Psoas muscle (tissue), 8 donors: Measurements from ENCODE around the gene ETFA. TPM values are rescaled to one million over a fixed set of nuclear protein-coding genes. Genes with fewer than 3 reads are reported as not detected.

Source experiments
- ATAC-seq, 4 donors: fragments of 200-7000 bp; cut with Tn5 transposase; one replicate each; pipeline ENCODE4 v1.9.1; 2020; ENCODE audit warnings: moderate library complexity in 3 of 4, mild to moderate bottlenecking in 2 of 4
- DNase-seq, 2 donors: peaks; one replicate each; pipeline ENCODE4 v3.0.0-alpha.2; 2020
- H3K27ac ChIP-seq: fragments of 200-600 bp; one replicate; pipeline ENCODE4 v1.8.0; 2022
- H3K27me3 ChIP-seq, 3 donors: fragments of 200-600 bp in 1 of 3; one replicate each; pipeline versions ENCODE4 v1.6.1 to v1.8.0; 2013 to 2022; ENCODE audit warnings: low read length in 2 of 3, mild to moderate bottlenecking in 2 of 3, moderate library complexity in 1 of 3; ENCODE audit not compliant: insufficient read depth in 3 of 3
- H3K36me3 ChIP-seq, 2 donors: fragments of 200-600 bp in 1 of 2; one replicate each; pipeline versions ENCODE4 v1.6.1 to v1.8.0; 2013 to 2022; ENCODE audit warnings: low read depth in 1 of 2, mild to moderate bottlenecking in 1 of 2, moderate library complexity in 1 of 2; ENCODE audit not compliant: insufficient read depth in 1 of 2
- H3K4me1 ChIP-seq: fragments of 200-600 bp; one replicate; pipeline ENCODE4 v1.8.0; 2022
- H3K4me3 ChIP-seq: fragments of 200-600 bp; one replicate; pipeline ENCODE4 v1.8.0; 2022; ENCODE audit warnings: mild to moderate bottlenecking
- H3K9me3 ChIP-seq: fragments of 200-600 bp; one replicate; pipeline ENCODE4 v1.8.0; 2022
- WGBS, 3 donors: extraction: QIAGEN DNeasy Blood & Tissue Kit; methylation state at CpG; one replicate each; pipeline versions ENCODE4 v1.1.6 to v1.1.7; 2013; 5-methylcytosine and 5-hydroxymethylcytosine counted together
- intact Hi-C, 2 donors: fragments of 100-400 bp; cut with DNase I; formaldehyde crosslinking; loops; one replicate each; pipeline versions ENCODE4 v1.11.0 to v1.14.2; 2022
- polyA plus RNA-seq, 3 donors: library from polyadenylated mRNA; stranded (reverse); fragments of 200-250 nt; gene quantifications; one replicate each; pipeline ENCODE4 v1.2.3, GENCODE V29; 2013
- total RNA-seq, 4 donors: library from RNA; stranded (reverse); fragmentation: NEBNext Ultra II Directional in 2 of 4; extraction: Animal tissue kit (Norgen Biotek cat#: 25700) in 2 of 4; gene quantifications; one replicate each; pipeline versions ENCODE4 v1.2.1 to v1.2.4, GENCODE V29; 2021 to 2023
- TF ChIP-seq, protein P1 (sequence below): fragments of 200-600 bp; IDR thresholded peaks from one replicate; pipeline ENCODE4 v1.8.0; 2022; ENCODE audit warnings: antibody characterized with exemption
- donor health status: healthy with polysubstance abuse.
- donor health status: DM: no; HTN: no; CAD: no; lungs with moderate emphysema.
- donor health status: Bipolar disorder and iron deficiency.
- donor health status: healthy.
- donor health status: DM: yes; HTN: yes; CAD: no.
- donor health status: DM: no; HTN: no; CAD: no.
- donor health status: DM: no; HTN: no; CAD: no.
- donor health status: DM: yes; HTN: yes; CAD: no.

The ETFA gene
- total and polyA plus RNA-seq, 7 donors: 257 to 368 (median 276) TPM

GRCh38 chr15:76260246-76260938 lies 50.9 kb downstream of the ETFA start:
- H3K36me3 ChIP-seq: peaks cover 0 to 54% of the 10 kb centered on the region in 2 donors
- intact Hi-C loops: no loop called here
- H3K4me3 ChIP-seq: no peak overlapping the region
- H3K4me1 ChIP-seq: no peaks in the 10 kb centered on the region
- TF ChIP-seq, protein P1, sequence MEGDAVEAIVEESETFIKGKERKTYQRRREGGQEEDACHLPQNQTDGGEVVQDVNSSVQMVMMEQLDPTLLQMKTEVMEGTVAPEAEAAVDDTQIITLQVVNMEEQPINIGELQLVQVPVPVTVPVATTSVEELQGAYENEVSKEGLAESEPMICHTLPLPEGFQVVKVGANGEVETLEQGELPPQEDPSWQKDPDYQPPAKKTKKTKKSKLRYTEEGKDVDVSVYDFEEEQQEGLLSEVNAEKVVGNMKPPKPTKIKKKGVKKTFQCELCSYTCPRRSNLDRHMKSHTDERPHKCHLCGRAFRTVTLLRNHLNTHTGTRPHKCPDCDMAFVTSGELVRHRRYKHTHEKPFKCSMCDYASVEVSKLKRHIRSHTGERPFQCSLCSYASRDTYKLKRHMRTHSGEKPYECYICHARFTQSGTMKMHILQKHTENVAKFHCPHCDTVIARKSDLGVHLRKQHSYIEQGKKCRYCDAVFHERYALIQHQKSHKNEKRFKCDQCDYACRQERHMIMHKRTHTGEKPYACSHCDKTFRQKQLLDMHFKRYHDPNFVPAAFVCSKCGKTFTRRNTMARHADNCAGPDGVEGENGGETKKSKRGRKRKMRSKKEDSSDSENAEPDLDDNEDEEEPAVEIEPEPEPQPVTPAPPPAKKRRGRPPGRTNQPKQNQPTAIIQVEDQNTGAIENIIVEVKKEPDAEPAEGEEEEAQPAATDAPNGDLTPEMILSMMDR: no peak
- WGBS, 3 donors: 96 to 99% (median 97%) methylated on average over 12 of the region's 12 CpGs
- peaks cover 4% of the 10 kb centered on the region for H3K9me3 ChIP-seq
- no peak for DNase-seq
- H3K27me3 ChIP-seq: no peaks in the 10 kb centered on the region
- peak in 1 of 4 donors; percentile 19 for ATAC-seq
- no peak overlapping the region for H3K27ac ChIP-seq

- peak in 1 of 4 donors; percentile 27 for ATAC-seq
- Histone ChIP-seq H3K36me3 (peaks cover 0 to 44% of the 10 kb centered on the region in 2 donors), H3K27me3 (no peaks in the 10 kb centered on the region), H3K4me3 (no peak overlapping the region), H3K4me1 (no peaks in the 10 kb centered on the region), H3K27ac (no peak overlapping the region), H3K9me3 (peaks cover 4% of the 10 kb centered on the region)
- no peak for DNase-seq
- intact Hi-C loops: no loop called here
- TF ChIP-seq, protein P1: no peak
- WGBS, 3 donors: 93 to 95% (median 94%) methylated on average over 13 of the region's 13 CpGs
Measured at GRCh38 chr15:76259392-76259791, 51.9 kb downstream of the ETFA start.

DNA sequence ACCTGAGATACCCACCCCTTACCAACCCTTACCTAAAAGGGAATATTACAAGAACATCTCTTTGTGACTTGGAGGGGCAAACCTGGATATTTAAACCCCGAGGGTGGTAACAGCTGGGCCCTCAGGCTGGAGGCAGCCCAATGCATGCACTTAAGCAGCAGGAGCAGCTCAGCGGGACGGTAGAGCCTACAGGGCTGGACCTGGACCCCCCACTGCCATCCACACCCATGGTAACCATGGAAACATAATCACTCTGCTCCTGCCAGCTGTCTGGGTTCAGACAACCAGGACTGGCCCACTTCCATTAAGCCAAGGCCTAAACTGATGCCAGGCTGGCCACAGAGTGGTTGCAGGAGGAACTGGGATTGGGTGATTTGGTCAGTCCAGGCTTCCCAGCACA lies 52.8 kb downstream of the ETFA start:
- H3K4me1 ChIP-seq: no peaks in the 10 kb centered on the region
- WGBS, 3 donors: 62 to 70% (median 69%) methylated on average over 3 of the region's 3 CpGs
- DNase-seq: no peak
- peaks cover 4% of the 10 kb centered on the region for H3K9me3 ChIP-seq
- H3K36me3 ChIP-seq: peaks cover 0 to 37% of the 10 kb centered on the region in 2 donors
- intact Hi-C loops: no loop called here
- no peak overlapping the region for H3K27ac ChIP-seq
- TF ChIP-seq, protein P1: no peak
- no peak overlapping the region for H3K4me3 ChIP-seq
- H3K27me3 ChIP-seq: no peaks in the 10 kb centered on the region
- ATAC-seq: no peak

DNA sequence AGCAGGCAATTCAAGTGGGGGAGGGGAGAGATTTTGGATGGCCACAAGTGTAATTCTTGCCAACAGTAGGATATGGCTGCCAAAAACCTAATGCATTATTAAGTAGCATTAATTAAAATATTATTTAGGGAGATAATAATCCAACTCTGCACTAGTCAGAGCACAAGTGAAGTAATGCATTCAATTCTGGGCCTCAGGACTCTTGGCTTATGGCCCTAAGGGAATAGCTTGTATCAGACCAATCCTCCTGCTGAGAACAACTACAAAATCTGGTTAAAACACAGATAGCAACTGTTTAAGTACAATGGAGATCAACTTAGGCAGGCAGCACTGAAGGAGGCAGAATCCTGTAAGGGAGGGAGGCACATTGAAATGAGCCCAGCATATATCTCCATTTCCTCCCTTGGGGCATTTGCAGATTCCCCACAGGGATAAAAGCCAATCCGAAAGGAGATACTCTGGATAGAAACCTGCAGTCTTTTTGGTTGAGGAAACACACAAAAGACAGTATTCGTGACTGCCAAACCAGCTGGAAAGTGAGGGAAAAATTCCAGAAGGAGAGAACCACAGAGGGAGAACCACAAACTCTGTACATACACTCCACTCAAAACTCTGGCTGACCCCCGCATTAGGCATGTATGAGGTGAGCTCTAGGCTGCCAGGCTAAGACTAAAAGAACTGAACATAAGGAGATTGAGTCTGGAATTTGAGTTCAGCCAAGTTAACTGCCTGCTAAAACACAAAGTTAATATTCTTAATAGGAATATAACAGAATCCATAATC lies 57.4 kb downstream of the ETFA start:
- 65 to 72% (median 66%) methylated on average over 3 of the region's 3 CpGs for WGBS, 3 donors
- no peaks in the 10 kb centered on the region for H3K4me1 ChIP-seq
- no peak overlapping the region for H3K27ac ChIP-seq
- no peaks in the 10 kb centered on the region for H3K9me3 ChIP-seq
- no peak for DNase-seq
- no peak for ATAC-seq
- intact Hi-C loops: no loop called here
- H3K36me3 ChIP-seq: no peaks in the 10 kb centered on the region
- H3K27me3 ChIP-seq: no peaks in the 10 kb centered on the region
- TF ChIP-seq, protein P1: no peak
- no peak overlapping the region for H3K4me3 ChIP-seq
